Loucy (cell line): ENCODE results near the gene PLCH1.

Source experiments
- CTCF ChIP-seq: fragments of 200-600 bp; sonication (generic); conservative IDR thresholded peaks from 2 replicates; pipeline ENCODE4 v1.5.1; 2014; ENCODE audit warnings: mild to moderate bottlenecking, antibody characterized with exemption, low read length
- EZH2phosphoT487 ChIP-seq: fragments of 200-600 bp; IDR thresholded peaks from 2 replicates; pipeline ENCODE4 v1.6.1; 2018; ENCODE audit warnings: antibody characterized with exemption, mild to moderate bottlenecking, moderate library complexity, borderline replicate concordance

- TF ChIP-seq CTCF: no peak
- no peak for TF ChIP-seq EZH2phosphoT487
Measured at GRCh38 chr3:155757577-155757976, 12.7 kb upstream of the PLCH1 start.
